ENCODE results near the gene ZNF254.
A peak's percentile ranks its signal among the peaks of the same experiment; 100 is the strongest.
"Not testable (repeated sequence)": the region's sequence is repeated elsewhere in the genome, so short reads cannot be mapped to it uniquely, and the experiment has no call there.

ZNF254 gene

GRCh38 chr19:24072720-24073119 is 14.3 kb upstream of the ZNF254 start:
- DNase-seq (ENCODE audit: low read depth): no peak

GRCh38 chr19:24073807-24074206 is 13.2 kb upstream of the ZNF254 start:
- DNase-seq (ENCODE audit: low read depth): no peak

- DNase-seq (ENCODE audit: low read depth): no peak
Measured at GRCh38 chr19:24074720-24075454, 12.1 kb upstream of the ZNF254 start.

GRCh38 chr19:24075530-24075929 is 11.5 kb upstream of the ZNF254 start:
- not testable (repeated sequence) for DNase-seq (ENCODE audit: low read depth)

GRCh38 chr19:24078680-24079079 is 8.3 kb upstream of the ZNF254 start:
- DNase-seq (ENCODE audit: low read depth): no peak

GRCh38 chr19:24081056-24081455 is 5.9 kb upstream of the ZNF254 start:
- no peak for DNase-seq (ENCODE audit: low read depth)

GRCh38 chr19:24098359-24098758 is 11.4 kb downstream of the ZNF254 start:
- DNase-seq (ENCODE audit: low read depth): peak; percentile 3

GRCh38 chr19:24099829-24100228 is 12.8 kb downstream of the ZNF254 start:
- no peak for DNase-seq (ENCODE audit: low read depth)

GRCh38 chr19:24100597-24100996 is 13.6 kb downstream of the ZNF254 start:
- DNase-seq (ENCODE audit: low read depth): not testable (repeated sequence)

- no peak for DNase-seq (ENCODE audit: low read depth)
Measured at GRCh38 chr19:24101459-24102115, 14.6 kb downstream of the ZNF254 start.

- no peak for DNase-seq (ENCODE audit: low read depth)
Measured at GRCh38 chr19:24127601-24128000, 40.6 kb downstream of the ZNF254 start.

GRCh38 chr19:24140099-24140498 is 53.1 kb downstream of the ZNF254 start:
- no peak for DNase-seq (ENCODE audit: low read depth)

- no peak for DNase-seq (ENCODE audit: low read depth)
Measured at GRCh38 chr19:24140591-24140990, 53.6 kb downstream of the ZNF254 start.

- no peak for DNase-seq (ENCODE audit: low read depth)
Measured at GRCh38 chr19:24141612-24142011, 54.6 kb downstream of the ZNF254 start.

- no peak for DNase-seq (ENCODE audit: low read depth)
Measured at GRCh38 chr19:24142771-24143170, 55.8 kb downstream of the ZNF254 start.

GRCh38 chr19:24159707-24160106 is 72.7 kb downstream of the ZNF254 start:
- no peak for DNase-seq (ENCODE audit: low read depth)

GRCh38 chr19:24166055-24166454 is 79.1 kb downstream of the ZNF254 start:
- no peak for DNase-seq (ENCODE audit: low read depth)

GRCh38 chr19:24173882-24174281 is 86.9 kb downstream of the ZNF254 start:
- DNase-seq (ENCODE audit: low read depth): no peak

- DNase-seq (ENCODE audit: low read depth): no peak
Measured at GRCh38 chr19:24177686-24178085, 90.7 kb downstream of the ZNF254 start.

GRCh38 chr19:24178207-24178606 is 91.2 kb downstream of the ZNF254 start:
- DNase-seq (ENCODE audit: low read depth): no peak

All from HS-27A (cell line).